Stimulated activated CD4-positive, alpha-beta T cell treated with anti-CD3 and anti-CD28 coated beads, Interleukin-12 subunit alpha, Interleukin-12 subunit beta, amount 100 ng/mL, for 4 hours (primary cell): ENCODE measurements around the gene ASIC2.
A peak's percentile ranks its signal among the peaks of the same experiment; 100 is the strongest.
"Not testable (repeated sequence)": the region's sequence is repeated elsewhere in the genome, so short reads cannot be mapped to it uniquely, and the experiment has no call there.

Experiments
- DNase-seq: peaks from one replicate; pipeline ENCODE4 v3.0.0-alpha.2; 2020

ASIC2 gene

DNA sequence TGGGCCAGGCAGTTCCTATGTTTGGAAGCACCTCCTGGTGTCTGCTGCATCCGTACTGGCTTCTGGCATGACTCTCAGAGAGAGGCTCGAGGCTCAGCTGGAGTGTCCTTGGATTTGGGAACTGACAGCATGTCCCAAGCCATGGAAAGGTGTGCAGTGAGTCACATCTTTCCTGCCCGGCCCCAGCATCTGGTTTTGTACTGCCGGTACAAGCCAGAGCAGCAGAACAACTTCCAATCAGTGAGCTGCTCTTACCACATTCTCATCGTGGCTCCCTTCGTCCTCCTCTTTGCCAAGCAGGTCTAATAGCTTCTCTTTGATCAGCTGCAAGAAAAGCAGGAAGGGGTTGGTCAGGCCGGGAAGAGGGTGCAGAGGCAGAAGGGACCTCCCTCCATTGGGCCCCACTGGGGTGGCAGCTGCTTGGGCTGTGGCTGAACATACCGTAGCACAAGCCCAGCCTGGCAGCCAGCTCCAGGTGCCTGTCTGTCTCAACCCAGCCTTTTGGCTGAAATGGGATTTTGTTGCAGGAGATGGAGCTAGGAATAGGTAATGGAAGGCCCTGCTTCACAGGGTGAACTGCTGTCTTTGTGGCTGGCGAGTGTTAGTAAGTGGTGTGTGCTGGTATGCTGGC lies 277.3 kb downstream of the ASIC2 start:
- DNase-seq: no peak

DNA sequence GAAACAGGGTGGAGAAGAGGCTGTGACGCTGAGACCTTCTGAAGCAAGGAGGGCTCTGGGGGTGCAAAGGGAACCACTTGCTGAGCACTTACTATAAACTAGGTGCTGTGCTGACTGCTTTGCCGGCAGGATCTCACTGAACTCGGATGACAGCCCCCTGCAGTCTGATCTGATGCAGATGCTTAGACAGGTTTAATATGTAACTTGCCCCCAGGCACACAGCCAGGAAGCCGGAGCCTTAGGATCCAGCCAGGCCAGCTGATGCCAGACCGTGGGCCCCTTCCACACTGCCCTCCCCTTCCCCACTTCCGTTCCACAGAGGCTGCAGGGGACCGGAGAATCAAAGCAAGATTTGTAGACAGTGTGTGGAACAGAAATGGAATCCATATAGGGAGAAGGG lies 278.3 kb downstream of the ASIC2 start:
- DNase-seq: no peak

DNA sequence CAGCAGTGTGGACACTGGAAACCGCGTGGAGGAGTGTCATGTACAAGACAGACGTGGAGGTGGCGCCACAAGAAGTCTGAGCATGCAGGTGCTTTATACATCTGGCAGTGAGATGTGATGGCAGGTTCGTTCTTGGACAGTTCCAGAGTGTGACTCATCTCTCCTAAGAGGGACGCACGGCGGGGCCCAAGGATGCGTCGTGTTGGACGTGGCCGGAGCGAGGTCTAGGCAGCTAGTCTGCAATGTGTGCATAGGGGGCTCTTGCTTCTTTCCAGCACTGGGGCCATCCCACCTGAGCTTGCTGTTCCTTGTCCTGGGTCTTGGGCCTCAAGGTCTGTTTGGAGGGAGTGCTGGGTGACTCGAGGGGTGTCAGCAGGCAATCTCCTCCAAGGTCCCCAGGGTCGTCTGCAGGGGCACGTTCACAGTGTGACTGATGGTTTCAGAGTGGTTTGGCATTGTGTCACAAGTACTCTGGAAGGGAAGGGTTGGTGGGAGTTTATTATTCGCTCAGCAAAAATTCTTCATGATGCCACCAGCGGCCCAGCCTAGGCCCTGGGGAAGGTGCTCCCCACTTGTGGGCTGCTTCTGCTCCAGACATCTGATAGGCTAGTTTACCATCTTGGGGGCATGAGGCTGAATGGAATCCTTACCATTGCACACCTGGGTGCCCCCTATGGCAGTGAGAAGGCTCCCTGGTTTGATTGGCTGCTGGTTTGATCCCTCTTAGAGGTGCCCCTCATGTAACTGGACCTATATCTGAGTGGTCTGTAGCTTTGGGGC lies 279.3 kb downstream of the ASIC2 start:
- DNase-seq: no peak

DNA sequence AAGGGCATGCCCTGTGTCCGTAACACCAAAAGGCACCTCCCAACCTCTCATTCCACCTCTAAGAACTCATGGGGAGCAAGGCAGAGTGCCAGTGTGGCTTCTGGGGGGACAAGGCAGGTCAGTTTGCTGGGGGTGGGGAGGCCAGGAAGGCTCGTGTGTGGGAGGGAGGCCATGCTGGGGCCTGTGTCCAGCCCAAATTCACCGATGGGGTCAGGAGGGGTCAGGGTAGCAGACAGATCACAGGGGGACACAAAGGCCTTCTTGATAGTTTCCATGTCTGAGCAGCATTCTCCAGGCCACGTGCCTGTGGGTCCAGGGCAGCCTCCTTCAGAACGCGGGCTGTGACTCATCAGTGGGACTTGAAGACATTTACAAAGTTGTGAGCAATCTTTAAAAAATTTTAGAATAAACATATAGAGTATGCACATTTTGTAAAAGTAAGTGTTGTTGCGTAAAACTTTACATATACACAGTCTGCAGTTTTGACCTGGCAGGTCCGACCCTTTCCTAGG lies 280.5 kb downstream of the ASIC2 start:
- no peak for DNase-seq

DNA sequence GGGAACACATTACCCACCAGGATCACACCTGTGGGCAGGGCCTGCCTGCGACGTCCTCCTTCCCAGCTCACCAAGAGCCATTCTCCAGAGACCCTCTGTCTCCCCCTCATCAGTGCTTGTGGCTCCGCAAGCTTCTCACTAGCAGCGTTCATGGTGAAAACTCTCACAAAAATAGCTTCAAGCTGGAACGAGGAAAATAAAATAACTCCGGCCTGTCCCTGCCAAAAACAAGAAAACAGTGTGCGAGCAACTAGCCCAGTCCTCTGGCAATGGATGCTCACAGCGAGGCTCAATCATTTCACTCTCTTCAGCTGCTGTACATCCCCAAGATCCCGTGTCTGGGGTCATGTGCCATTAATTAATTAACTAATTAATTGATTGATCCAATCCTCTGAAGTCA lies 283.5 kb downstream of the ASIC2 start:
- no peak for DNase-seq

- DNase-seq: no peak
Measured at GRCh38 chr17:33007186-33007585, 285.9 kb downstream of the ASIC2 start.

DNA sequence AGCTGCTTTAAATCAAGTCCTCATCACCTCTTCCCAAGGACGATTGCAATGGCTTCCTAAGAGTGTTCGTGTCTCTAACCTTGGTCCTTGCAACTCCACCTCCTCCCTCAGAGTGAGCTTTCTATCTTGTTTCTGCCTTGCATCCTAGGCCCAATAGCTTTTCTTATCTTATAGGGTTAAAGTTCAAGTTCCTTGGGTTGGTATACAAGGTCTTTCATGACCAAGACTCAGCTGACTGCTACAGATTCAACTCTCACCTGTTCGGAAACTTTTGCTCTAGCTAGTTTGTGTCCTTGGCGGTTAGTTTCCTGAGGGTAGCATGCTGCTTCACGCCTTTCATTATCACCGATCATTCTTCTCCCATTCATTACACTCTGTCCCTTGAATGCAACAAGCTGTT lies 290.8 kb downstream of the ASIC2 start:
- no peak for DNase-seq

DNA sequence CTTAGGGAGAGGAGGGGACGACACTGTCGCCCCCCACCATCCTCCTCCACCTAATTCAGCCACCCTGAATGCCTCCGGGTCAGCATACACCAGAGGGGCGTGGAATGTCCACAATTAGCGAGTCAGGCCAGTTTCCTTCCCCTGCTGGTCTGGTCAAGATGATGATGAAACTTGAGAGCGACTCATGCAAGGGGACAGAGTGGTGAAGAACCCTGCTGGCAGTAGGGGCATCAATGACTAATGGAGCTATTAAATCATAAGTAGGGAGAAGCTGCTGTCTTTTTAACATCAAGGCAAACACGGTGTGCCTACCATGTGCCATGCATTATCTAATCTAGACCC lies 294.2 kb downstream of the ASIC2 start:
- DNase-seq: no peak

DNA sequence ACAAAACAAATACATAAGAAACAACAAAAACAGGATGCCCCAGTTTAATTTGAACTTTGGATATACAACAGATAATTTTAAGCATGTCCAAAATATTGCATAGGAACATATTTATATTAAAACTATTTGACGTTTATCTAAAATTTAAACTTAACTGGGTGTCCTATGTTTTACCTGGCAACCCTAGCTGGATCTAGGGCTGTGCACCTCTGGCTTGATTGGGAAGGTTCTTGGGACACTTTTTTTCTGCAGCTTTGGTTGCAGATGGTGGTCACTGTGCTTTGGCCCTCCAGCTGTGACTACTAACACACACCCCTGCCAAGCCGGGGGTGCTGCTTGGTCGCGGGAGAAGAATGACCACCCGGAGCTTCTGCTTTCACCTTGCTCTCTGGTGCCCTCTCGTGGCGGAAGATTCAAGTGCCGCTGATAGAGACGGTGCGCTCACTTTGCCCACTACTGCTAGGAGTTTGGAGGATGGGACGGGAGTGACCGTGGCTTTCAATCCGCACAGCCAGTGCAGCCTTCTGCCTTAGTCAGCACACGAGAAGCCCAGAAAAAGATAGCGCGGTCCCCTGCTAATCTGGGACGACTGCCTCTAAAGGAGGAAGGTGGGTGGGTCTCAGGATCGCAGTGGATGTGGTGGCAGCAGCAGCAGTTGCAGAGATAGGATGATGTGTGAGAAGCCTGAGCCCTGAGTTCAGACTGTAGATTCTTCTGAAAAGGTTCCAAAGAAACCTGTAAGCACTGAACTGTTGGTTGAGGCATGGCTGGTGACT lies 294.8 kb downstream of the ASIC2 start:
- peak; percentile 72 for DNase-seq

DNA sequence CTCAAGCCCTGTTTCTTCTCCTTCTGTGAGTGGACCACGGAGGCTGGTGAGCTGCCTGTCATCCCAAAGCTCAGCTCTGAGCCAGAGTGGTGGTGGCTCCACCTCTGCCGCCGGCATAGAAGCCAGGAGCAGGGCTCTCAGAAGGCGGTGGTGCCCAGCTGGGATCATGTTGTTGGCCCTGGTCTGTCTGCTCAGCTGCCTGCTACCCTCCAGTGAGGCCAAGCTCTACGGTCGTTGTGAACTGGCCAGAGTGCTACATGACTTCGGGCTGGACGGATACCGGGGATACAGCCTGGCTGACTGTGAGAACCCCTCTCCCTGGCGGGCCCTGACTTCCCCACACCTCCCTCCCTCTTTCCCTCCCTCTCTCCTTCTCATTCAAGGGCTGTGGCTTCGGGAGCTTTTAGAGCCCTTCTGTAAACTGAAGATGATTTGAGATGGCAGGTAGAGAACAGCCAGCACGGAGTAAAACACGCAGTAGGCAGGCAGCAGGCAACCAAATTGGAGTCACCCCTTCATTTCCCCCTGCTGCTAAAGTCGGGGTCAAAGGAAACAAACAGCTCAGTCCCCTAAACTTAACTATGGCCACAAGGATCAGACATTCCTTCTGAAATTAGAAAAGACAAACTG lies 297.6 kb downstream of the ASIC2 start:
- DNase-seq: no peak

- no peak for DNase-seq
Measured at GRCh38 chr17:32993977-32994376, 299.1 kb downstream of the ASIC2 start.

DNA sequence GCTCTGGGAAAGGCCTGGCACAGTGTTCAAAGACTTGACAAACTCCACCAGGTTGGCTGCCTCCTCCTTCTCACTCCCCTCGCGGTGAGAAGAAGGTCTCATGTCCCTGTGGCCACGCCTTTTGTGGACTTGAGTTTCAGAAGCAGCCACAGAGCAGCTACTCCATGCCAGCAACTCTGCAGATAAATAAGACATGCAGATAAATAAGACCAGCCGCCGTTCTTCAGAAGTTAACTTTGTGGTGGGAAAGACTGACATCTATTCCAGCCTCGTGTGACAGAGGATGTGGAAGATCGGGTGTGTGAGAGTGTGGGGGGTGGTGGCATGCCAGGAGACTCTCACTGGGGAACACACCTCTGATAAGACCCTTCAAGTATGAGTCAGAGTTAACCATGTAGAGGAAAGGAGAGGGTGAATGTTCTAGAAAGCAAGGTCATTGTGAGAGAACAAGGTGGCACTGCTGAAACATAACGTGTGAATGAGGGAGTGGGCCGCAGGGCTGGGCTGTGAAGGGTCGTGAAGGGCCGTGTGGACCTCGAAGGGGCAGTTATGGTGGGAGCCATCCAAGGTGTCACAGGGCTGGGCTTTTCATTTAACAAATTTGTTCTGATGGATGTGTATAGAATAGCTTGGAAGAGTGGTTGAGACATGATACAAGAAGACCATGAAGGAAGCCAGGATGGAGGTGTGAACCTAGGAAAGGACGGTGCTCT lies 300.6 kb downstream of the ASIC2 start:
- no peak for DNase-seq

DNA sequence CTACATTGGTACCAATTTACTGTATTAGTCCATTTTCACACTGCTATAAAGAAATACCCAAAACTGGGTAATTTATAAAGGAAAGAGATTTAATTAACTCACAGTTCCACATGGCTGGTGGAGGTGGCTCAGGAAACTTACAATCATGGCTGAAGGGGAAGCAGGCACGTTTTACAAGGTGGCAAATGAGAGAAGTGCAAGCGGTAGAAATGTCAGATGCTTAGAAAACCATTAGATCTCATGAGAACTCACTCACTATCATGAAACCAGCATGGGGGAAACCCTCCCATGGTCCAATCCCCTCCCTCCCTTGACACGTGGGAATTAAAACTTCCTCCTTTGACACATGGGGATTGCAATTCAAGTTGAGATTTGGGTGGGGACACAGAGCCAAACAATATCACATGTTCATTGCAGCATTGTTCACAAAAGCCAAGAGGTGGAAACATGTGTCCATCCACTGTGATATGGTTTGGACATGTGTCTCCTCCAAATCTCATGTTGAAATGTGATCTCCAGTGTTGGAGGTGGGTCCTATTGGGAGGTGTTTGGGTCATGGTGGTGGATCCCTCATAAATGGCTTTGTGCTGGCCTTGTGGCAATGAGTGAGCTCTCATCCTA lies 304.5 kb downstream of the ASIC2 start:
- no peak for DNase-seq

DNA sequence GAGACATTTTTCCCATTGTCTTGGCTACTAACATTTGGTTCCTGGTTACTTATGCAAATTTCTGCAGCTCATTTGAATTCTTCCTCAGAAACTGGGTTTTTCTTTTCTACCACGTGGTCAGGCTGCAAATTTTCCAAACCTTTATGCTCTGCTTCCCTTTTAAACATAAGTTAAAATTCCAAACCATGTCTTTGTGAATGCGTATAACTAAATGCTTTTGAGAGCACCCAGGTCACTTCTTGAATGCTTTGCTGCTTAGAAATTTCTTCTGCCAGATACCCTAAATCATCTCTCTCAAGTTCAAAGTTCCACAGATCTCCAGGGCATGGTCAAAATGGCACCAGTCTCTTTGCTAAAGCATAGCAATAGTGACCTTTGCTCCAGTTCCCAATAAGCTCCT lies 305.2 kb downstream of the ASIC2 start:
- not testable (repeated sequence) for DNase-seq

DNA sequence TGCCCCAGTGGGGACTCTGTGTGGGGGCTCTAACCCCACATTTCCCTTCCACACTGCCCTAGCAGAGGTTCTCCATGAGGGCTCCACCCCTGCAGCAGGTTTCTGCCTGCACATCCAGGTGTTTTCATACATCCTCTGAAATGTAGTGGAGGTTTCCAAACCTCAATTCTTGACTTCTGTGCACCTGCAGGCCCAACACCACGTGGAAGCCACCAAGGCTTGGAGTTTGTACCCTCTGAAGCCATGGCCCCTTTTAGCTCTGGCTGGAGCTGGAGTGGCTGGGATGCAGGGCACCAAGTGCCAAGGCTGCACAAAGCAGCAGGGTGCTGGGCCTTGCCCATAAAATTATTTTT lies 305.7 kb downstream of the ASIC2 start:
- DNase-seq: not testable (repeated sequence)

DNA sequence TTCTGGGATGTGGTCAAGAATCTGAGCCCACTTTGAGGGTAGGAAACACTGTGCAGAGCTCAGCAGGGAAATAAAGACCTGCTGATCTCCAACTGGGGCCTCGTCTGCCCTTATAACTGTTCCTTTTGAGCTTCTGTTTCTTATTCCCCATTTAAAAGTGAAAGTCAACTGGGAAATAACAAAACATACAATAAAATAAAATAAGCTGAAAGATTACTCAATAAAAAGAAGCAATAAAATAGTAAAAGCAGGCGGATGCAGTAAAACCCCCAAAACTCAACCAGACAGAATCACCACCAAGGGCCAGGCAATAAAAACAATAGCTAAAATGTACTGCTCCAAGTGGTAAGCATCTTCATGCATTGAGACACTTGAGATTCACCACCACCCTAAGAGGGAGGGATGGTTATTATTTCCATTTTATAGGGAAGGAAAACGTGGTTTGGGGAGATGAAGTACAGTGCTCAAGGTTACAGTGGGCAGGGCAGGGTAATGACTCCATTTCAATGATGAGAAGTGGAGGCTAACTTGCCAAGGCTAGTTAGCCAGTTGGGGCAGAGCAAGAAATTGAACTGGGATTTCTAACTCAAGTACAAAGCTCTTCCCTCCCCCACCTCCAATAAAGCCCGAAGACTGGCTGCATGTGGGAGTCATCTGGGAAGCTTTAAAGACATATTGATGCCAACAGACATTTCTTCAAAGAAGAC lies 307.9 kb downstream of the ASIC2 start:
- DNase-seq: no peak

GRCh38 chr17:32981611-32982010 lies 311.5 kb downstream of the ASIC2 start:
- DNase-seq: not testable (repeated sequence)

DNA sequence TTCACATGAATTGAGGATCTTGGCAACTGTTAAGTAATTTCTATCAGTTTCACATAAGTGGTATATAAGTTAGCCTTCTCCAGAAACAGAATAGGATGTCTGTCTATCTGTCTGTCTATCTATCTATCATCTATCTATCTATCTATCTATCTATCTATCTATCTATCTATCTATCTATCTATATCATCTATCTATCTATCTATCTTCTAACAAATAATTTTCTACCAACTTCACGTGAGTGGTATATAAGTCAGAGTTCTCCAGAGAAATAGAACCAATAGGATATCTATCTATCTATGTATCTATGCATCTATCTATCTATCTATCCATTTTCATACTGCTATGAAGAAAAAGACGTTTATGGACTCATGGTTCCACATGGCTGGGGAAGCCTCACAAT lies 312.9 kb downstream of the ASIC2 start:
- DNase-seq: no peak

- no peak for DNase-seq
Measured at GRCh38 chr17:32976605-32977004, 316.5 kb downstream of the ASIC2 start.

DNA sequence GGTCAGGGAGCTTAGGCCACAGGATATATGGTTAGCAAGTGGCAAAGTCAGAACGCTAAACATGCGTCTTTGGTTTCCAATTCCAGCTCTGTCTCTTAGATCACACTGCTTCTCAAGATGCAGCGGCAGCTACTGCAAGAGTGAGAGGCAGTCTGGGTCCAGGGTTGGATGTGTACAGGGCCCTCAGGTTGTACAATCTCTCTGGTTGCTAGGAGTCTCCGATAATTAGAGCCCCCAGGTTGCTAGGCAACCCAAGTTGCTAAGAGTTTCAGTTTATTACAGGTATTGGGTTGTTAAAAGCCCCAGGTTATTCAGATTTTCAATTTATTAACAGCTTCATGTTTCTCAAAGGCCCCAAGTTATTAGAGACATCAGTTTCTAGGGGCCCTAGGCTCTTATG lies 317.0 kb downstream of the ASIC2 start:
- DNase-seq: no peak

DNA sequence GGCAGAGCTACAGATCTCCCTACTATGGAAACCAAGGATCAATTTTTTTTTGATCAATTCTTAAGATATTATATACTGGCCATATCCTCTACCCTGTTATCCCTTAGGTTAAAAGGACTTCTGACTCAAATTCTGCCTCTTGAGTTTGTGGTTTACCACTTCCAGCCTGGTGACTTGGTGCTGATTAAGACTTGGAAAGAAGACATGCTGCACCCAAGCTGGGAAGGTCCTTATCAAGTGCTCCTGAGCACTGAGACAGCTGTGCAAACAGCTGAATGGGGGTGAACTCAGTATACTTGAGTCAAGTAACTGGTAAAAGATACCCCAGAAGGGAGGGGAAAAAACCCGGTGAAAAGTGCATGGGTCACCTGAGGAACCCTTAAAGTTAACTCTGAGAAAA lies 321.9 kb downstream of the ASIC2 start:
- DNase-seq: no peak

DNA sequence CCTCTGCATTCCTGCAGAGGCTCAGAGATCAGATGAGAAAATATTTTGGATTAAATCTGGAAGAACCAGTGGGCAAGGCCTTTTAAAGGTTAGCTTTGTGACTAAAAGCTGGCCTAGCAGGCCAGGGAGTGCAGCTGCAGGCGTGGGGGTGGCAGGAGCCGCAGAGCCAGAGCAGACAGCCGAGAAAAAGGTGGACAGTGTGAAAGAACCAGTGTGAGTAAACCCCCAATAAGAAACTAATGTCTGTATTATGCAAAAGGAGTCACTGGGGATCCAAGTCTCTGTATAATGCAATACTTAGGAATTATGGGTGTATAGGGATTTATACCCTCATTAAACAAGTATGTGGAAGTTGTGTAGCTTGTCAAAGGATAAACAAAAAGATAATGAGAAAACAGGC lies 322.8 kb downstream of the ASIC2 start:
- no peak for DNase-seq
